K562 (cell line): Measurements from ENCODE around the gene PTPRG. TPM values are rescaled to one million over a fixed set of nuclear protein-coding genes. Genes with fewer than 3 reads are reported as not detected.

ENCODE experiments used
- ATAC-seq: fragments of 200-7000 bp; cut with Tn5 transposase; 3 replicates; pipeline ENCODE4 v1.9.1; 2020; ENCODE audit warnings: moderate library complexity
- BruUV-seq: library from RNA; stranded (reverse); fragments of 400-500 nt; replicated peaks from 2 replicates; lab custom pipeline; 2021; lab: Mats Ljungman, UMichigan
- CTCF ChIA-PET: fragments of 300-600 bp; formaldehyde crosslinking; extraction: SDS; loops from one replicate; lab custom pipeline; 2021; ENCODE audit warnings: low intra/inter-chr PET ratio; lab: Yijun Ruan, JAX
- POLR2A ChIA-PET: fragments of 300-600, 350-650 bp; sonication (Branson Sonifier 250); formaldehyde crosslinking; extraction: SDS; loops from one replicate; lab custom pipeline; 2021; ENCODE audit warnings: antibody characterized with exemption, inconsistent platforms; lab: Yijun Ruan, JAX
- DNase-seq, 4 experiments: peaks; one replicate each; pipeline versions ENCODE4 v3.0.0 to v3.0.0-alpha.2; 2011 to 2018; ENCODE audit warnings: low spot score in 3 of 4, mixed read lengths in 3 of 4; ENCODE audit errors: extremely low read depth in 1 of 4
- FAIRE-seq: peaks from 2 replicates; lab custom pipeline; 2011; peaks lifted over from hg19 to GRCh38; lab: Jason Lieb, UNC
- H2AFZ ChIP-seq: 2 replicates; pipeline ENCODE4 v1.6.0; 2011; ENCODE audit warnings: low read depth, low read length, control low read depth, inconsistent platforms
- H3K27ac ChIP-seq: fragments of 200-600 bp; 3 replicates; pipeline ENCODE4 v1.8.0; 2011; ENCODE audit warnings: low read depth, mild to moderate bottlenecking, control low read depth, inconsistent platforms, low read length, moderate library complexity, mixed read lengths; ENCODE audit errors: extremely low read depth
- H3K27me3 ChIP-seq, 2 experiments: fragments of 300-600 bp in 1 of 2; 2 replicates in 1 of 2; 3 replicates in 1 of 2; pipeline versions ENCODE4 v1.6.0 to v1.8.0; 2011; ENCODE audit warnings: inconsistent platforms in 2 of 2, low read length in 2 of 2, mild to moderate bottlenecking in 1 of 2, mixed read lengths in 1 of 2, moderate library complexity in 1 of 2; ENCODE audit not compliant: control insufficient read depth in 2 of 2, insufficient read depth in 2 of 2
- H3K36me3 ChIP-seq: fragments of 300-600 bp; 3 replicates; pipeline ENCODE4 v1.8.0; 2011; ENCODE audit warnings: mild to moderate bottlenecking, low read length, inconsistent platforms; ENCODE audit not compliant: control insufficient read depth, insufficient read depth
- H3K4me1 ChIP-seq, 2 experiments: fragments of 200-600 bp in 1 of 2; replicated peaks in 1 of 2; 2 replicates in 1 of 2; 3 replicates in 1 of 2; pipeline versions ENCODE4 v1.5.1 to v1.8.0; 2011; ENCODE audit warnings: inconsistent platforms in 2 of 2, low read length in 2 of 2, mild to moderate bottlenecking in 1 of 2, mixed read lengths in 1 of 2, moderate library complexity in 1 of 2; ENCODE audit not compliant: control insufficient read depth in 2 of 2, insufficient read depth in 2 of 2
- H3K4me2 ChIP-seq: 2 replicates; pipeline ENCODE4 v1.6.1; 2011; ENCODE audit warnings: low read length, control low read depth, inconsistent platforms, mixed read lengths; ENCODE audit not compliant: insufficient read depth
- H3K4me3 ChIP-seq: fragments of 200-600 bp; sonication (generic), shearing (Covaris generic); 2 replicates; pipeline ENCODE4 v1.5.1; 2016; ENCODE audit warnings: control low read depth, inconsistent platforms
- H3K79me2 ChIP-seq: fragments of 200-600 bp; 3 replicates; pipeline ENCODE4 v1.8.0; 2011; ENCODE audit warnings: low read length, inconsistent platforms; ENCODE audit not compliant: control insufficient read depth, insufficient read depth
- H3K9ac ChIP-seq, 2 experiments: 2 replicates each; pipeline versions ENCODE4 v1.6.0 to v1.6.1; 2011; ENCODE audit warnings: low read depth in 2 of 2, low read length in 2 of 2, control low read depth in 1 of 2, inconsistent platforms in 1 of 2, mild to moderate bottlenecking in 1 of 2, mixed read lengths in 1 of 2; ENCODE audit not compliant: insufficient read depth in 1 of 2
- H3K9me1 ChIP-seq: one replicate; pipeline ENCODE4 v1.6.0; 2011; ENCODE audit warnings: inconsistent platforms, mild to moderate bottlenecking, low read length, moderate library complexity; ENCODE audit not compliant: control insufficient read depth, insufficient read depth
- H3K9me3 ChIP-seq: replicated peaks from 2 replicates; pipeline ENCODE4 v1.5.1; 2011; ENCODE audit warnings: low read depth, low read length, inconsistent platforms; ENCODE audit not compliant: control insufficient read depth, insufficient read depth
- H4K20me1 ChIP-seq: replicated peaks from 2 replicates; pipeline ENCODE4 v1.6.1; 2011; ENCODE audit warnings: low read length, inconsistent platforms, mixed read lengths; ENCODE audit not compliant: control insufficient read depth, insufficient read depth
- CBFA2T2 ChIP-seq: fragments of 450-650 bp; conservative IDR thresholded peaks from 2 replicates; pipeline ENCODE4 v1.6.1; 2017; ENCODE audit warnings: mild to moderate bottlenecking
- WGBS: fragments of 100-300 bp; shearing (Covaris generic); methylation state at CpG from one replicate; pipeline ENCODE4 v1.1.6; 2016; ENCODE audit warnings: low coverage, mixed read lengths; ENCODE audit not compliant: insufficient coverage; ENCODE audit errors: missing lambda C conversion rate; 5-methylcytosine and 5-hydroxymethylcytosine counted together
- in situ Hi-C: fragments of 300-500 bp; cut with MboI; formaldehyde crosslinking; loops from 4 replicates; pipeline ENCODE4 v1.15.0; 2018; ENCODE audit warnings: inconsistent platforms, mixed read lengths
- intact Hi-C: fragments of 100-400 bp; cut with micrococcal nuclease; formaldehyde crosslinking; loops from 2 replicates; pipeline ENCODE4 v1.14.2; 2022
- polyA plus RNA-seq, 8 experiments: library from polyadenylated mRNA; depleted of rRNA in 4 of 8; stranded (reverse) in 5 of 8; unstranded in 3 of 8; fragments of >200 nt; fragmentation: Nextera tagmentation in 2 of 8; fragmentation: Illumina TruSeq in 1 of 8; extraction: Ambion mirVana in 2 of 8; extraction: Trizol in 1 of 8; gene quantifications; 2 replicates each; pipeline versions ENCODE4 v1.2.1 to v1.2.3, GENCODE V29; 2011 to 2014; ENCODE audit warnings: inconsistent platforms in 1 of 8, missing spikeins in 1 of 8
- total RNA-seq, 7 experiments: library from RNA; depleted of rRNA in 6 of 7; stranded (reverse); fragments of >200 nt in 6 of 7; fragmentation: Illumina TruSeq in 2 of 7; extraction: Trizol in 2 of 7; gene quantifications; 2 replicates each; pipeline versions ENCODE4 v1.2.1 to v1.2.3, GENCODE V29; 2011 to 2021; ENCODE audit warnings: low replicate concordance in 1 of 7
- TF ChIP-seq, protein P1 (sequence below), 3 experiments: fragments of 200-800 bp in 1 of 3; fragments of 250-450 bp in 1 of 3; fragments of 450-650 bp in 1 of 3; sonication (Bioruptor Pico) in 1 of 3; sonication (Bioruptor generic) in 1 of 3; formaldehyde crosslinking in 1 of 3; IDR thresholded peaks; 2 replicates each; pipeline versions ENCODE4 v1.6.1 to v1.8.0; 2016 to 2022; ENCODE audit warnings: mild to moderate bottlenecking in 2 of 3, missing genetic modification characterization in 2 of 3, missing compliant biosample characterization in 1 of 3, moderate library complexity in 1 of 3

Gene PTPRG
- total and polyA plus RNA-seq, 9 of the 15 experiments (the other 6 are each of a cell fraction or from before 2014, with no cell fraction given), result 0.16 TPM; not detected in 8

GRCh38 chr3:61893840-61894566 is 332.6 kb downstream of the PTPRG start:
- Histone ChIP-seq H3K4me2 (no peak overlapping the region), H3K27ac (no peak overlapping the region), H3K4me1 (no peaks in the 10 kb centered on the region), H3K9me1 (no peaks in the 10 kb centered on the region), H3K9me3 (no peaks in the 10 kb centered on the region), H3K79me2 (no peaks in the 10 kb centered on the region), H3K9ac (no peak overlapping the region), H2AFZ (no peak overlapping the region), H3K27me3 (no peaks in the 10 kb centered on the region), H4K20me1 (no peaks in the 10 kb centered on the region), H3K36me3 (no peaks in the 10 kb centered on the region), H3K4me3 (no peak overlapping the region)
- whole genome bisulfite sequencing, result 0% methylated on average over 4 of the region's 5 CpGs
- ChIA-PET CTCF (no interaction called here), POLR2A (no interaction called here)
- intact Hi-C loops, result no loop called here
- TF ChIP-seq CBFA2T2, result no peak
- TF ChIP-seq, protein P1, sequence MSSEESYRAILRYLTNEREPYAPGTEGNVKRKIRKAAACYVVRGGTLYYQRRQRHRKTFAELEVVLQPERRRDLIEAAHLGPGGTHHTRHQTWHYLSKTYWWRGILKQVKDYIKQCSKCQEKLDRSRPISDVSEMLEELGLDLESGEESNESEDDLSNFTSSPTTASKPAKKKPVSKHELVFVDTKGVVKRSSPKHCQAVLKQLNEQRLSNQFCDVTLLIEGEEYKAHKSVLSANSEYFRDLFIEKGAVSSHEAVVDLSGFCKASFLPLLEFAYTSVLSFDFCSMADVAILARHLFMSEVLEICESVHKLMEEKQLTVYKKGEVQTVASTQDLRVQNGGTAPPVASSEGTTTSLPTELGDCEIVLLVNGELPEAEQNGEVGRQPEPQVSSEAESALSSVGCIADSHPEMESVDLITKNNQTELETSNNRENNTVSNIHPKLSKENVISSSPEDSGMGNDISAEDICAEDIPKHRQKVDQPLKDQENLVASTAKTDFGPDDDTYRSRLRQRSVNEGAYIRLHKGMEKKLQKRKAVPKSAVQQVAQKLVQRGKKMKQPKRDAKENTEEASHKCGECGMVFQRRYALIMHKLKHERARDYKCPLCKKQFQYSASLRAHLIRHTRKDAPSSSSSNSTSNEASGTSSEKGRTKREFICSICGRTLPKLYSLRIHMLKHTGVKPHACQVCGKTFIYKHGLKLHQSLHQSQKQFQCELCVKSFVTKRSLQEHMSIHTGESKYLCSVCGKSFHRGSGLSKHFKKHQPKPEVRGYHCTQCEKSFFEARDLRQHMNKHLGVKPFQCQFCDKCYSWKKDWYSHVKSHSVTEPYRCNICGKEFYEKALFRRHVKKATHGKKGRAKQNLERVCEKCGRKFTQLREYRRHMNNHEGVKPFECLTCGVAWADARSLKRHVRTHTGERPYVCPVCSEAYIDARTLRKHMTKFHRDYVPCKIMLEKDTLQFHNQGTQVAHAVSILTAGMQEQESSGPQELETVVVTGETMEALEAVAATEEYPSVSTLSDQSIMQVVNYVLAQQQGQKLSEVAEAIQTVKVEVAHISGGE (CRISPR knock-in tag; IDR thresholded peaks at IDR 0.05), result peak in 1 of 3 experiments; percentile 40; a peak in 1 of 6 replicates
- FAIRE-seq, result no peak
- DNase-seq, result no peak
- in situ Hi-C loops, result no loop called here
- ATAC-seq, result no peak
- no TSS peak for BruUV-seq
